ENCODE measurements around the gene PTPRC. TPM values are rescaled to one million over a fixed set of nuclear protein-coding genes. Genes with fewer than 3 reads are reported as not detected.

The PTPRC gene
- total and polyA plus RNA-seq, 2 donors (not counting 3 experiments of a cell fraction or from before 2014, with no cell fraction given): not detected

- Histone ChIP-seq H3K9me1 (replicated peaks; ENCODE audit: control insufficient read depth, extremely low read depth, insufficient read depth, low read length) (no peaks in the 10 kb centered on the region), H3K9ac (replicated peaks; ENCODE audit: extremely low read depth, insufficient read depth, low read length) (no peak overlapping the region), H3K9me3 (replicated peaks; ENCODE audit: control insufficient read depth, insufficient read depth, low read length) (no peaks in the 10 kb centered on the region), H2AFZ (ENCODE audit: low read depth, low read length) (no peak overlapping the region), H3K4me2 (ENCODE audit: insufficient read depth, low read length) (no peak overlapping the region), H4K20me1 (replicated peaks; ENCODE audit: control insufficient read depth, extremely low read depth, insufficient read depth, low read length) (no peaks in the 10 kb centered on the region), H3K79me2 (ENCODE audit: control insufficient read depth, insufficient read depth, low read length) (no peaks in the 10 kb centered on the region), H3K4me1 (ENCODE audit: control insufficient read depth, extremely low read depth, insufficient read depth, low read length) (no peaks in the 10 kb centered on the region), H3K36me3 (ENCODE audit: control insufficient read depth in 2 of 2, extremely low read depth in 1 of 2, insufficient read depth in 2 of 2, low read length in 2 of 2) (no peaks in the 10 kb centered on the region), H3K27ac (ENCODE audit: insufficient read depth, low read depth, low read length) (no peak overlapping the region), H3K27me3 (ENCODE audit: control insufficient read depth in 2 of 2, insufficient read depth in 2 of 2, low read length in 2 of 2) (no peaks in the 10 kb centered on the region), H3K4me3 (replicated peaks in 1 of 3; ENCODE audit: insufficient read depth in 1 of 3, low read depth in 1 of 3, low read length in 3 of 3) (no peak overlapping the region)
- FAIRE-seq (no peak), DNase-seq (ENCODE audit: low read depth, low spot score) (no peak)
- intact Hi-C loops (cut with micrococcal nuclease) (no loop called here), dilution Hi-C loops (cut with MboI; ENCODE audit: extremely low pct_ligation_motif_present, low sequenced_read_pairs) (no loop called here)
- BruUV-seq (replicated peaks): no TSS peak
- TF ChIP-seq CTCF (IDR thresholded peaks at IDR 0.05; ENCODE audit: extremely low read depth in 1 of 2, insufficient read depth in 1 of 2, low read depth in 1 of 2, low read length in 2 of 2) (no peak), FOS (IDR thresholded peaks at IDR 0.05; ENCODE audit: borderline replicate concordance, insufficient read depth, low read length) (no peak), EZH2 (IDR thresholded peaks at IDR 0.05; ENCODE audit: borderline replicate concordance, low read depth, low read length, severe bottlenecking) (no peak), POLR2AphosphoS5 (IDR thresholded peaks at IDR 0.05; ENCODE audit: insufficient read depth, low read depth, low read length) (no peak), POLR2A (IDR thresholded peaks at IDR 0.05; ENCODE audit: low read depth, low read length) (no peak), GATA2 (IDR thresholded peaks at IDR 0.05; ENCODE audit: insufficient read depth, insufficient read length, low read depth, low read length) (no peak), MYC (IDR thresholded peaks at IDR 0.05; ENCODE audit: low read depth, low read length) (no peak), JUN (IDR thresholded peaks at IDR 0.05; ENCODE audit: borderline replicate concordance, insufficient read depth, insufficient read length, low read depth) (no peak)
- TF ChIP-seq, protein P1, sequence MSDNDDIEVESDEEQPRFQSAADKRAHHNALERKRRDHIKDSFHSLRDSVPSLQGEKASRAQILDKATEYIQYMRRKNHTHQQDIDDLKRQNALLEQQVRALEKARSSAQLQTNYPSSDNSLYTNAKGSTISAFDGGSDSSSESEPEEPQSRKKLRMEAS (IDR thresholded peaks at IDR 0.05; ENCODE audit: insufficient read depth, insufficient read length): no peak
- CTCF ChIA-PET: no interaction called here
- POLR2A ChIA-PET: no interaction called here
Observed at GRCh38 chr1:198598796-198599321, 40.0 kb upstream of the PTPRC start.
